ENCODE results near the gene TADA3.

DNA sequence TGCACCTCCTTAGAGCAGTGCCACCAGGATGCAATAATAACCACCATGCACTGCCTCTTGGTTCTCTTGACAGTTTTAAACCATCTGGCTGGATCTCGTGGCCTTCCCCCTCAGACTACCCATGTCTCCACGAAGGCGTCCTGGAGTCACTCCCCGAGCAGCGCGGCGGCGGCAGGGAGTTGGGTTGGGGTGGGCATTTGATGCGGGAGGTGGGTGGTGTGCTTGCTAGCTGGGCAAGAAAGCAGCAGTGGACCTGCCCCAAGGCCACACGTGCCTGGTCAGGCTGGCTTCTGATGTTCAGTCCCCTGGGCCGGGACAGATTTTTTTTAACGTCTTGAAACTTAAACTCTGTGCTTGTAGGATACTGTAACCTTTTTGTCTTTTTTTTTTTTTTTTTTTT, 13.9 kb upstream of the TADA3 start:
- no peak for TF ChIP-seq USF2 (IDR thresholded peaks at IDR 0.05)
- no peak for TF ChIP-seq EP300 (IDR thresholded peaks at IDR 0.05)
- TF ChIP-seq, protein P1, sequence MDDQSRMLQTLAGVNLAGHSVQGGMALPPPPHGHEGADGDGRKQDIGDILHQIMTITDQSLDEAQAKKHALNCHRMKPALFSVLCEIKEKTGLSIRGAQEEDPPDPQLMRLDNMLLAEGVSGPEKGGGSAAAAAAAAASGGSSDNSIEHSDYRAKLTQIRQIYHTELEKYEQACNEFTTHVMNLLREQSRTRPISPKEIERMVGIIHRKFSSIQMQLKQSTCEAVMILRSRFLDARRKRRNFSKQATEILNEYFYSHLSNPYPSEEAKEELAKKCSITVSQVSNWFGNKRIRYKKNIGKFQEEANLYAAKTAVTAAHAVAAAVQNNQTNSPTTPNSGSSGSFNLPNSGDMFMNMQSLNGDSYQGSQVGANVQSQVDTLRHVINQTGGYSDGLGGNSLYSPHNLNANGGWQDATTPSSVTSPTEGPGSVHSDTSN (IDR thresholded peaks at IDR 0.05) = no peak
- no peak for TF ChIP-seq CEBPB (IDR thresholded peaks at IDR 0.05)
- TF ChIP-seq POLR2A (IDR thresholded peaks at IDR 0.05; ENCODE audit: low read length) = no peak
- no peak for TF ChIP-seq CTCF (IDR thresholded peaks at IDR 0.05)
- no peak for TF ChIP-seq REST (IDR thresholded peaks at IDR 0.05)
- no peak for TF ChIP-seq RCOR1 (IDR thresholded peaks at IDR 0.05; ENCODE audit: low read depth, low read length)
- TF ChIP-seq PHF8 (IDR thresholded peaks at IDR 0.05; ENCODE audit: borderline replicate concordance, low read depth) = no peak
- TF ChIP-seq MYC (IDR thresholded peaks at IDR 0.05; ENCODE audit: borderline replicate concordance, low read length) = no peak
